Cardiac fibroblast (primary cell): ENCODE data around the gene KCNA1.

Experiments
- DNase-seq, 2 donors: peaks; one replicate each; pipeline versions ENCODE4 v3.0.0 to v3.0.0-alpha.2; 2010; ENCODE audit warnings: low read depth in 2 of 2
- H3K4me3 ChIP-seq, 2 donors: replicated peaks in 1 of 2; 1 replicate in 1 of 2; 2 replicates in 1 of 2; pipeline ENCODE4 v1.5.1; 2011; ENCODE audit warnings: low read depth in 2 of 2, low read length in 2 of 2, mild to moderate bottlenecking in 2 of 2, moderate library complexity in 1 of 2
- TF ChIP-seq, protein P1 (sequence below): IDR thresholded peaks from one replicate; pipeline ENCODE4 v1.5.1; 2011; ENCODE audit warnings: low read depth, mild to moderate bottlenecking, low read length, inconsistent platforms

KCNA1 gene

GRCh38 chr12:4943938-4944284, 34.2 kb downstream of the KCNA1 start:
- TF ChIP-seq, protein P1, sequence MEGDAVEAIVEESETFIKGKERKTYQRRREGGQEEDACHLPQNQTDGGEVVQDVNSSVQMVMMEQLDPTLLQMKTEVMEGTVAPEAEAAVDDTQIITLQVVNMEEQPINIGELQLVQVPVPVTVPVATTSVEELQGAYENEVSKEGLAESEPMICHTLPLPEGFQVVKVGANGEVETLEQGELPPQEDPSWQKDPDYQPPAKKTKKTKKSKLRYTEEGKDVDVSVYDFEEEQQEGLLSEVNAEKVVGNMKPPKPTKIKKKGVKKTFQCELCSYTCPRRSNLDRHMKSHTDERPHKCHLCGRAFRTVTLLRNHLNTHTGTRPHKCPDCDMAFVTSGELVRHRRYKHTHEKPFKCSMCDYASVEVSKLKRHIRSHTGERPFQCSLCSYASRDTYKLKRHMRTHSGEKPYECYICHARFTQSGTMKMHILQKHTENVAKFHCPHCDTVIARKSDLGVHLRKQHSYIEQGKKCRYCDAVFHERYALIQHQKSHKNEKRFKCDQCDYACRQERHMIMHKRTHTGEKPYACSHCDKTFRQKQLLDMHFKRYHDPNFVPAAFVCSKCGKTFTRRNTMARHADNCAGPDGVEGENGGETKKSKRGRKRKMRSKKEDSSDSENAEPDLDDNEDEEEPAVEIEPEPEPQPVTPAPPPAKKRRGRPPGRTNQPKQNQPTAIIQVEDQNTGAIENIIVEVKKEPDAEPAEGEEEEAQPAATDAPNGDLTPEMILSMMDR = no peak
- no peak overlapping the region for H3K4me3 ChIP-seq
- DNase-seq = no peak

- TF ChIP-seq, protein P1 = no peak
Observed at GRCh38 chr12:4947253-4947652, 37.5 kb downstream of the KCNA1 start.

GRCh38 chr12:4951083-4951482, 41.4 kb downstream of the KCNA1 start:
- TF ChIP-seq, protein P1 = no peak
- no peak for DNase-seq
- no peak overlapping the region for H3K4me3 ChIP-seq

More at GRCh38 chr12:4947253-4947652, 37.5 kb downstream of the KCNA1 start:
- DNase-seq = no peak
- no peak overlapping the region for H3K4me3 ChIP-seq

- DNase-seq = no peak
- TF ChIP-seq, protein P1 = no peak
- no peak overlapping the region for H3K4me3 ChIP-seq
Observed at GRCh38 chr12:4951601-4952000, 41.9 kb downstream of the KCNA1 start.

DNA sequence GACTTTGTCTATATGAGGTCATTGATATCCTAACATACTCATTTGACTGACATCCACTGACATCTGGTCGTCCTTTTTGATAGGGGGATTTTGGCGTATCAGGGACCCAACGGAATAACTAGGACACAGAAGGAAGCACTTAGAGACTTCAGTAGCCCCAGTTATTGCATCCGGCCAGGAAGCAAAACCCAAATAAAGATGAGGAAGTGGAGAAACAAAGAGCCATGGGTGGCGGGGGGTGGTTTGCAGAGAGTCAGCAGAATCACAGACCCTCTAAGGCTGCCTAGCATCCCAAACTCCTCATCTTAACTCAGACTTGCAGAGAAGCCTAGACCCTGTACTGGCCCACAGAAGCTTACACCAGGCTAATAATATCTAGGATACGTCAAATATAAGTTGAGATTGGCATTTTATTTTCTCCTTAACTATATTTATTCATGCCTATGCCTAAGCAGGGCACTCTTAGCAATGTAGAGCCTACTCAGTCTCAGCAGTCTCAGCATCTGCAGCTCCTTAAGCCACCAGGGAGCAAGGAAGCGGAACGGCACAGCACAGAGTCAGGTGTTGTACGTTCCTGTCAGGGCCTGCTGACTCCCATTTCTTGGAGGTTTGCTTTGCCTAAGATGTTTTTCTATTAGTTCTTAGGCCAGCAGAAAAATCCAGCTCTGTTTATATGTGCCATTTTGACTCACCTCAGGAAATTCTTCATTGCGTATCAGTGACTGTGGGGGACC, 45.1 kb downstream of the KCNA1 start:
- TF ChIP-seq, protein P1 = no peak
- DNase-seq = no peak
- no peak overlapping the region for H3K4me3 ChIP-seq

DNA sequence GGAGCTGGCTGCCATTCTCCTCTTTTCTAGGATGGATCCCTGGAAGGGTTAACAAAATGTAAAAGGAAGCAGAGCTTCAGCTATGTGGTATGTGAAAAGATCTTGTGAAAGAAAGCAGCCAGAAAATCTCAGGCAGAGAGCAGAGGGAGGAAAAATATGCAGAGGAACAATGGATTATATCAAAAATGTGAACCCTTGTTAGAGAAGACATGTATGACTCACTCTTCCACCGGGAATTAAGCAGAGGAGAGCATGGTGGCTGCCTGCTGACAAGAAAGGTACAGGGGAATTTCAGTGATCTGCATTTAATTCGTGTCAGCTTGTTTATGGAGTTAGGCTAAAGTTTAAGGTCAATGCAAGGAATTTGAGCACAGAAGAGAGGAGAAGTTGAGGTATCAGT, 46.3 kb downstream of the KCNA1 start:
- H3K4me3 ChIP-seq = no peak overlapping the region
- TF ChIP-seq, protein P1 = no peak
- DNase-seq = peak in 1 of 2 donors; percentile 14

GRCh38 chr12:4956968-4957367, 47.3 kb downstream of the KCNA1 start:
- TF ChIP-seq, protein P1 = no peak
- no peak for DNase-seq
- no peak overlapping the region for H3K4me3 ChIP-seq
